Ishikawa (cell line): ENCODE data around the gene WDR41.

Experiments
- CEBPB ChIP-seq: IDR thresholded peaks from 2 replicates; pipeline ENCODE4 v1.6.1; 2012
- CREB1 ChIP-seq: IDR thresholded peaks from 2 replicates; pipeline ENCODE4 v1.6.1; 2012; ENCODE audit warnings: low read depth
- EGR1 ChIP-seq: IDR thresholded peaks from 2 replicates; pipeline ENCODE4 v1.6.1; 2012
- EP300 ChIP-seq: IDR thresholded peaks from 2 replicates; pipeline ENCODE4 v1.6.1; 2012; ENCODE audit warnings: borderline replicate concordance
- FOXM1 ChIP-seq: IDR thresholded peaks from 2 replicates; pipeline ENCODE4 v1.6.1; 2012; ENCODE audit warnings: low read depth, borderline replicate concordance
- NFIC ChIP-seq: IDR thresholded peaks from 2 replicates; pipeline ENCODE4 v1.6.1; 2012
- RAD21 ChIP-seq: IDR thresholded peaks from 2 replicates; pipeline ENCODE4 v1.6.1; 2012; ENCODE audit warnings: low read depth
- REST ChIP-seq: IDR thresholded peaks from 2 replicates; pipeline ENCODE4 v1.6.1; 2012; ENCODE audit warnings: low read depth, mild to moderate bottlenecking
- TAF1 ChIP-seq: IDR thresholded peaks from 2 replicates; pipeline ENCODE4 v1.6.1; 2012; ENCODE audit warnings: low read depth, mild to moderate bottlenecking
- TCF12 ChIP-seq: IDR thresholded peaks from 2 replicates; pipeline ENCODE4 v1.6.1; 2012; ENCODE audit warnings: low read depth
- TEAD4 ChIP-seq: IDR thresholded peaks from 2 replicates; pipeline ENCODE4 v1.6.1; 2012
- USF1 ChIP-seq: IDR thresholded peaks from 2 replicates; pipeline ENCODE4 v1.6.1; 2012
- YY1 ChIP-seq: IDR thresholded peaks from 2 replicates; pipeline ENCODE4 v1.6.1; 2012; ENCODE audit warnings: low read depth
- ZBTB7A ChIP-seq: IDR thresholded peaks from 2 replicates; pipeline ENCODE4 v1.6.1; 2012; ENCODE audit warnings: low read depth

The WDR41 gene

GRCh38 chr5:77431286-77431685 lies 60.8 kb downstream of the WDR41 start:
- TF ChIP-seq ZBTB7A: no peak
- TF ChIP-seq EP300: no peak
- TF ChIP-seq FOXM1: no peak
- no peak for TF ChIP-seq TEAD4

- TF ChIP-seq TAF1: no peak
- no peak for TF ChIP-seq FOXM1
- TF ChIP-seq REST: no peak
- no peak for TF ChIP-seq EGR1
- no peak for TF ChIP-seq RAD21
- TF ChIP-seq EP300: no peak
- TF ChIP-seq USF1: no peak
- no peak for TF ChIP-seq CREB1
- TF ChIP-seq ZBTB7A: no peak
- TF ChIP-seq NFIC: no peak
Measured at GRCh38 chr5:77430726-77431125, 61.4 kb downstream of the WDR41 start.

- TF ChIP-seq RAD21 (no peak), EP300 (no peak)
Measured at GRCh38 chr5:77428526-77428925, 63.6 kb downstream of the WDR41 start.

GRCh38 chr5:77427998-77428397 lies 64.1 kb downstream of the WDR41 start:
- no peak for TF ChIP-seq TEAD4
- no peak for TF ChIP-seq USF1
- TF ChIP-seq TCF12: no peak
- no peak for TF ChIP-seq REST
- no peak for TF ChIP-seq EGR1
- TF ChIP-seq EP300: no peak
- no peak for TF ChIP-seq CEBPB
- no peak for TF ChIP-seq NFIC
- TF ChIP-seq FOXM1: no peak
- no peak for TF ChIP-seq RAD21

GRCh38 chr5:77426670-77427069 lies 65.4 kb downstream of the WDR41 start:
- TF ChIP-seq CEBPB (no peak), EGR1 (no peak), YY1 (no peak), EP300 (no peak), REST (no peak), NFIC (no peak), USF1 (no peak), TCF12 (no peak), TAF1 (no peak), CREB1 (no peak), FOXM1 (no peak), RAD21 (no peak)
